Activated T-cell treated with anti-CD3 and anti-CD28 coated beads for 1 hour (primary cell): Measurements from ENCODE around the gene FCMR.

Source experiments
- DNase-seq: peaks from one replicate; pipeline ENCODE4 v3.0.0-alpha.2; 2020; ENCODE audit warnings: low read depth

The FCMR gene

GRCh38 chr1:206921772-206922265 is at the start of gene FCMR:
FCMR (minus strand) TSS chr1:206921941; CDS start chr1:206921854, 87 bp downstream.
- DNase-seq: no peak

- DNase-seq: no peak
Observed at GRCh38 chr1:206971029-206971655, 49.4 kb upstream of the FCMR start.

- no peak for DNase-seq
Observed at GRCh38 chr1:206970446-206970845, 48.7 kb upstream of the FCMR start, which contains the start of gene FCAMR. FCAMR (minus strand) TSS chr1:206970460; CDS start chr1:206970125, 335 bp downstream.

GRCh38 chr1:206969090-206969489 is 47.3 kb upstream of the FCMR start:
- no peak for DNase-seq

- DNase-seq: no peak
Observed at GRCh38 chr1:206967096-206967849, 45.5 kb upstream of the FCMR start.

- DNase-seq: no peak
Observed at GRCh38 chr1:206965781-206966180, 44.0 kb upstream of the FCMR start.

- DNase-seq: no peak
Observed at GRCh38 chr1:206963740-206964139, 42.0 kb upstream of the FCMR start.

GRCh38 chr1:206963119-206963712 is 41.5 kb upstream of the FCMR start:
- no peak for DNase-seq

- DNase-seq: no peak
Observed at GRCh38 chr1:206962272-206962671, 40.5 kb upstream of the FCMR start.

GRCh38 chr1:206961668-206962067 is 39.9 kb upstream of the FCMR start:
- DNase-seq: no peak

- no peak for DNase-seq
Observed at GRCh38 chr1:206960676-206961386, 39.1 kb upstream of the FCMR start.

- DNase-seq: no peak
Observed at GRCh38 chr1:206958144-206958543, 36.4 kb upstream of the FCMR start.

- DNase-seq: no peak
Observed at GRCh38 chr1:206957639-206958038, 35.9 kb upstream of the FCMR start.

- no peak for DNase-seq
Observed at GRCh38 chr1:206955476-206956451, 34.0 kb upstream of the FCMR start.

- DNase-seq: no peak
Observed at GRCh38 chr1:206954459-206955342, 33.0 kb upstream of the FCMR start.

GRCh38 chr1:206953626-206954025 is 31.9 kb upstream of the FCMR start:
- DNase-seq: no peak

GRCh38 chr1:206953126-206953525 is 31.4 kb upstream of the FCMR start:
- DNase-seq: no peak

GRCh38 chr1:206952171-206952570 is 30.4 kb upstream of the FCMR start:
- DNase-seq: no peak

- DNase-seq: no peak
Observed at GRCh38 chr1:206951318-206952100, 29.8 kb upstream of the FCMR start.
